Muscle of leg (tissue), 11 donors: Measurements from ENCODE around the gene CDHR4. TPM values are rescaled to one million over a fixed set of nuclear protein-coding genes. Genes with fewer than 3 reads are reported as not detected.
"Not testable (repeated sequence)": the region's sequence is repeated elsewhere in the genome, so short reads cannot be mapped to it uniquely, and the experiment has no call there.

ENCODE experiments used
- DNase-seq: peaks from one replicate; pipeline ENCODE4 v3.0.0; 2013
- H3K27ac ChIP-seq: one replicate; pipeline ENCODE4 v1.5.1; 2013; ENCODE audit warnings: mild to moderate bottlenecking, low read length, control low read depth
- H3K27me3 ChIP-seq: one replicate; pipeline ENCODE4 v1.6.1; 2013; ENCODE audit warnings: low read length; ENCODE audit not compliant: control insufficient read depth, insufficient read depth
- H3K36me3 ChIP-seq: one replicate; pipeline ENCODE4 v1.6.1; 2013; ENCODE audit warnings: low read length; ENCODE audit not compliant: control insufficient read depth, insufficient read depth
- H3K4me1 ChIP-seq: one replicate; pipeline ENCODE4 v1.6.1; 2013; ENCODE audit warnings: low read length; ENCODE audit not compliant: control insufficient read depth, insufficient read depth
- H3K4me3 ChIP-seq: one replicate; pipeline ENCODE4 v1.5.1; 2013; ENCODE audit warnings: low read length, control low read depth
- H3K9me3 ChIP-seq: replicated peaks from 2 replicates; pipeline ENCODE4 v1.6.1; 2013; ENCODE audit warnings: low read depth, low read length; ENCODE audit not compliant: control insufficient read depth
- WGBS: methylation state at CpG from one replicate; pipeline ENCODE4 v1.1.5; 2013; ENCODE audit warnings: missing lambda C conversion rate; ENCODE audit not compliant: insufficient coverage; 5-methylcytosine and 5-hydroxymethylcytosine counted together
- polyA plus RNA-seq, 8 donors: library from polyadenylated mRNA; unstranded; fragments of 120-200 nt; gene quantifications; one replicate each; pipeline versions ENCODE4 v1.2.1 to v1.2.3, GENCODE V29; 2013; ENCODE audit warnings: inconsistent platforms in 1 of 8, low replicate concordance in 1 of 8; ENCODE audit not compliant: insufficient read length in 8 of 8, insufficient read depth in 1 of 8
- total RNA-seq: library from RNA; stranded (reverse); fragments of 120-200 nt; gene quantifications from one replicate; pipeline ENCODE4 v1.2.4, GENCODE V29; 2013

CDHR4 gene
- total and polyA plus RNA-seq, 9 donors, result 0.06 to 0.52 (median 0.15) TPM; not detected in 3

GRCh38 chr3:49790626-49791411, 8.9 kb downstream of the CDHR4 start:
- no peak overlapping the region for H3K27ac ChIP-seq
- H3K27me3 ChIP-seq, result no peaks in the 10 kb centered on the region
- DNase-seq, result no peak
- peaks cover 7% of the 10 kb centered on the region for H3K4me1 ChIP-seq
- H3K36me3 ChIP-seq, result no peaks in the 10 kb centered on the region
- WGBS, result 48% methylated on average over 2 of the region's 9 CpGs
- no peaks in the 10 kb centered on the region for H3K9me3 ChIP-seq
- no peak overlapping the region for H3K4me3 ChIP-seq

- no peak for DNase-seq
- 100% methylated on average over 2 of the region's 2 CpGs for WGBS
- Histone ChIP-seq H3K4me1 (peaks cover 15% of the 10 kb centered on the region), H3K36me3 (peaks cover 11% of the 10 kb centered on the region), H3K27me3 (no peaks in the 10 kb centered on the region), H3K9me3 (no peaks in the 10 kb centered on the region), H3K27ac (peak overlapping the region; percentile 97), H3K4me3 (no peak overlapping the region)
Observed at GRCh38 chr3:49788056-49788455, 11.6 kb downstream of the CDHR4 start.

- H3K36me3 ChIP-seq, result peaks cover 12% of the 10 kb centered on the region
- WGBS, result 71% methylated on average over 4 of the region's 5 CpGs
- no peak for DNase-seq
- H3K27ac ChIP-seq, result peak overlapping the region; percentile 97
- H3K9me3 ChIP-seq, result no peaks in the 10 kb centered on the region
- no peaks in the 10 kb centered on the region for H3K27me3 ChIP-seq
- no peak overlapping the region for H3K4me3 ChIP-seq
- H3K4me1 ChIP-seq, result peaks cover 15% of the 10 kb centered on the region
Observed at GRCh38 chr3:49787536-49787935, 12.1 kb downstream of the CDHR4 start.

GRCh38 chr3:49787182-49787464, 12.6 kb downstream of the CDHR4 start:
- no peaks in the 10 kb centered on the region for H3K9me3 ChIP-seq
- H3K4me3 ChIP-seq, result no peak overlapping the region
- 79% methylated on average over 2 of the region's 3 CpGs for WGBS
- no peaks in the 10 kb centered on the region for H3K27me3 ChIP-seq
- H3K4me1 ChIP-seq, result peaks cover 15% of the 10 kb centered on the region
- peaks cover 15% of the 10 kb centered on the region for H3K36me3 ChIP-seq
- H3K27ac ChIP-seq, result peak overlapping the region; percentile 97
- no peak for DNase-seq

GRCh38 chr3:49786357-49787181, 13.1 kb downstream of the CDHR4 start, which contains the start of gene IP6K1:
IP6K1 (minus strand) TSS chr3:49786542; CDS start chr3:49748040, 38,502 bp downstream.
- H3K36me3 ChIP-seq, result peaks cover 17% of the 10 kb centered on the region
- H3K27me3 ChIP-seq, result no peaks in the 10 kb centered on the region
- WGBS, result 8% methylated on average over 51 of the region's 55 CpGs
- no peaks in the 10 kb centered on the region for H3K9me3 ChIP-seq
- H3K4me3 ChIP-seq, result peak within 1 kb of the TSS; percentile 54
- peaks cover 15% of the 10 kb centered on the region for H3K4me1 ChIP-seq
- peak within 1 kb of the TSS; percentile 97 for H3K27ac ChIP-seq
- DNase-seq, result peak; percentile 100

- Histone ChIP-seq H3K9me3 (no peaks in the 10 kb centered on the region), H3K27ac (peak overlapping the region; percentile 71), H3K36me3 (peaks cover 21% of the 10 kb centered on the region), H3K27me3 (no peaks in the 10 kb centered on the region), H3K4me3 (peak overlapping the region; percentile 54), H3K4me1 (peaks cover 15% of the 10 kb centered on the region)
- under 1% methylated on average over 47 of the region's 50 CpGs for WGBS
- DNase-seq, result peak; percentile 52
Observed at GRCh38 chr3:49785565-49786356, 13.9 kb downstream of the CDHR4 start.

GRCh38 chr3:49782277-49782676, 17.4 kb downstream of the CDHR4 start:
- 90% methylated on average over 6 of the region's 9 CpGs for WGBS
- not testable (repeated sequence) for H3K27ac ChIP-seq, H3K4me3 ChIP-seq, DNase-seq, H3K9me3 ChIP-seq, H3K27me3 ChIP-seq
- Histone ChIP-seq H3K4me1 (peaks cover 15% of the 10 kb centered on the region), H3K36me3 (peaks cover 21% of the 10 kb centered on the region)

- whole genome bisulfite sequencing, result 75% methylated on average over 3 of the region's 5 CpGs
- H3K4me3 ChIP-seq, result no peak overlapping the region
- no peaks in the 10 kb centered on the region for H3K9me3 ChIP-seq
- no peak overlapping the region for H3K27ac ChIP-seq
- no peak for DNase-seq
- H3K27me3 ChIP-seq, result no peaks in the 10 kb centered on the region
- peaks cover 8% of the 10 kb centered on the region for H3K4me1 ChIP-seq
- H3K36me3 ChIP-seq, result peaks cover 21% of the 10 kb centered on the region
Observed at GRCh38 chr3:49781415-49782199, 18.1 kb downstream of the CDHR4 start.

GRCh38 chr3:49780975-49781365, 18.7 kb downstream of the CDHR4 start:
- 100% methylated on average over 1 of the region's 9 CpGs for WGBS
- H3K9me3 ChIP-seq, H3K4me1 ChIP-seq: not testable (repeated sequence)

More at GRCh38 chr3:49780975-49781365, 18.7 kb downstream of the CDHR4 start:
- H3K4me3 ChIP-seq, H3K27me3 ChIP-seq, H3K27ac ChIP-seq, DNase-seq: not testable (repeated sequence)
- H3K36me3 ChIP-seq, result peaks cover 21% of the 10 kb centered on the region
